Gastrocnemius medialis (tissue), 4 donors: ENCODE data around the gene PDCD10.

Experiments
- POLR2A ChIP-seq, 2 donors: fragments of 450-650 bp; IDR thresholded peaks; one replicate each; pipeline ENCODE4 v1.6.1; 2017; ENCODE audit warnings: antibody characterized with exemption in 2 of 2, mild to moderate bottlenecking in 2 of 2, moderate library complexity in 2 of 2
- TF ChIP-seq, protein P1 (sequence below), 5 experiments: fragments of 450-650 bp in 3 of 5; fragments of 200-600 bp in 2 of 5; sonication (generic) in 2 of 5; IDR thresholded peaks in 4 of 5; conservative IDR thresholded peaks in 1 of 5; 1 replicate in 4 of 5; 2 replicates in 1 of 5; pipeline ENCODE4 v1.5.1; 2016 to 2019; ENCODE audit warnings: antibody characterized with exemption in 5 of 5, mild to moderate bottlenecking in 3 of 5, moderate library complexity in 3 of 5

DNA sequence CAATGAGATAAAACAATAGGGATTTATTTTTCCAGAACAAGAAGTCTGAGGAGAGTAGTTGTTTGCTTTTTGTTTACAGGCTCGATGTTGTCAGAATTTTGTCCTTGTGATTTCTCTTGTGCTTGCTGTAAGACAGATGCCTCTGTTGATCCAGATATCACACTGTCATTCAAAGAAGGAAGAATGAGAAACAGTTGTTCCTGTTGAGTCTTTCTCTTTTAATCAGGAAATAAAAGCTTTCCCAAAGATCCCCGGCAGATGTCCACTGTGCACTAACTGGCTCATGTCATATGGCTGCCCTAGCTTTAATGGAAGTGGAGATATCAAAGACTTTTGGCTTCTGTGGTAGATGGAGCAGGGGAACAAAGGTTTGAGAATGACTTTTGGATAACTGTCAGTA, 7.6 kb upstream of the PDCD10 start:
- no peak for TF ChIP-seq POLR2A (IDR thresholded peaks at IDR 0.05)
- TF ChIP-seq, protein P1, sequence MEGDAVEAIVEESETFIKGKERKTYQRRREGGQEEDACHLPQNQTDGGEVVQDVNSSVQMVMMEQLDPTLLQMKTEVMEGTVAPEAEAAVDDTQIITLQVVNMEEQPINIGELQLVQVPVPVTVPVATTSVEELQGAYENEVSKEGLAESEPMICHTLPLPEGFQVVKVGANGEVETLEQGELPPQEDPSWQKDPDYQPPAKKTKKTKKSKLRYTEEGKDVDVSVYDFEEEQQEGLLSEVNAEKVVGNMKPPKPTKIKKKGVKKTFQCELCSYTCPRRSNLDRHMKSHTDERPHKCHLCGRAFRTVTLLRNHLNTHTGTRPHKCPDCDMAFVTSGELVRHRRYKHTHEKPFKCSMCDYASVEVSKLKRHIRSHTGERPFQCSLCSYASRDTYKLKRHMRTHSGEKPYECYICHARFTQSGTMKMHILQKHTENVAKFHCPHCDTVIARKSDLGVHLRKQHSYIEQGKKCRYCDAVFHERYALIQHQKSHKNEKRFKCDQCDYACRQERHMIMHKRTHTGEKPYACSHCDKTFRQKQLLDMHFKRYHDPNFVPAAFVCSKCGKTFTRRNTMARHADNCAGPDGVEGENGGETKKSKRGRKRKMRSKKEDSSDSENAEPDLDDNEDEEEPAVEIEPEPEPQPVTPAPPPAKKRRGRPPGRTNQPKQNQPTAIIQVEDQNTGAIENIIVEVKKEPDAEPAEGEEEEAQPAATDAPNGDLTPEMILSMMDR (IDR thresholded peaks at IDR 0.05 in 4 of 5, conservative IDR thresholded peaks at IDR 0.05 in 1 of 5) = no peak
